NB4 (cell line): ENCODE results near the gene ADGRL3.

Experiments used
- MAX ChIP-seq: IDR thresholded peaks from 2 replicates; pipeline ENCODE4 v1.6.1; 2011; ENCODE audit warnings: low read depth, low read length
- POLR2A ChIP-seq: IDR thresholded peaks from 2 replicates; pipeline ENCODE4 v1.6.1; 2011; ENCODE audit warnings: mild to moderate bottlenecking; ENCODE audit not compliant: insufficient read length; ENCODE audit errors: extremely low read depth

DNA sequence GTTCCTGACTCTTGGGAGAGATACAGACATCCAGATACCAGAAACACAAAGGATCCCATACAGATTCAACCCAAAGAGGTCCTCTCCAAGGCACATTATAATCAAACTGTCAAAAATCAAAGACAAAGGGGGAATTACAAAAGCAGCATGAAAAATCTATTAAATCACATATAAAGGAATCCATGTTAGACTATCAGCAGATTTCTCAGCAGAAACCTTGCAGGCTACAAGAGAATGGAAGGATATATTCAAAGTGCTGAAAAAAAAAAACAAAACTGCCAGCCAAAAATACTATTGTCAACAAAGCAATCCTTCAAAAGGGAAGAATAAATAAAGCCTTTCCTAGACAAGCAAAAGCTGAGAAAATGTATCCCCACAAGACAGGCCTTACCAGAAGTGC lies 14.8 kb upstream of the ADGRL3 start:
- no peak for TF ChIP-seq MAX
- TF ChIP-seq POLR2A = no peak
